ENCODE measurements around the gene PPARG.

Gene PPARG

DNA sequence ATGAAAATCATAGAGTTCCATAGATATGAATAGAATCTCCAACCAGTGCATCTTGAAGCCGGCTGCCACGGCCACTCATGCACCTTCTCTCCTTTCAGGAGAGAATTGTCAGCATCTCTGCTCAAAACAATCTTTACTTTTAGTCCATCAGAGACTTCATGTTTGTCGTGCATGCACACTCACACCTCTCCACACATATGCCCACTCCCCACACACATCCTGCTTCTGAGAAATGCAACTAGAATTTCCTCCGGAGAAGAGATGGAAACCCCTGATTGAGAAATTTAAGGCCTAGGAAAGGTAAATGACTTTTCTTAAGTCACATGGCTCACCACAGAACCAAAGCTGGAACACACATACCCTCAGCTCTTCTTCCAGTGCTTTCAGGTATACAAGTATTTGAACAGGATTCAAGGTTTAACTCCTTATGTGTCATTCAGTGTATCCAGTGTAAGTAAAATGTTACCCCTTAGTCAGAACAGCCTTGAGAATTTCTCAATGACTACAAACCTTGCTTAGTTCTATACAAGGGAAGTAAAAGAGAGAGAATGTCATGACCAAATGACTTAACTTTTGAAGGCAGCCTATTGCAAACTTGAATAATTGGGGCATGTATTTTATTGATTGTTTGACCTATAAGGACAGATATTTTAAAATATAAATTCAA lies 126.3 kb downstream of the PPARG start:
- no peak for DNase-seq (ENCODE audit: low spot score)

- no peak for DNase-seq (ENCODE audit: low spot score)
Measured at GRCh38 chr3:12416731-12417130, 127.9 kb downstream of the PPARG start.

DNA sequence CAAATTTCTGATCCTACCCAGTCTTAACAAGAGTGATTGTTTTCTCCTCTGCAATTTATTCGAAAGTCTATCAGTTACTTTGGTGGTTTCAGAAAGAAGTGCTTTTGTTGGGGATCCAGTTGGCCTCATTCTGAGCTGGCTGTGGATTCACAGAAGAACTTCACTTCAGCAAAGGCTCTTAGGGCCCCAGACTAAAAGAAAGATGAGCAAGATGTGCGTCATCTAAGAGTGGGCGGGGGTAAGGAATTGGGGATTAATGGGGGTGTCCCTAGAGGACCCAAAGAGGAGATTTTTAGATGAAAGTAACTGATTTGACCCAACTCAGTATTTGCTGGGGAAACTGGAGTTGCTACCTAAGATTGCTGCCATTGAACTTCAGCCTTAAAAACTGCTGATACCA lies 131.5 kb downstream of the PPARG start:
- no peak for DNase-seq (ENCODE audit: low spot score)

GRCh38 chr3:12421132-12421531 lies 132.3 kb downstream of the PPARG start:
- DNase-seq (ENCODE audit: low spot score): no peak

DNA sequence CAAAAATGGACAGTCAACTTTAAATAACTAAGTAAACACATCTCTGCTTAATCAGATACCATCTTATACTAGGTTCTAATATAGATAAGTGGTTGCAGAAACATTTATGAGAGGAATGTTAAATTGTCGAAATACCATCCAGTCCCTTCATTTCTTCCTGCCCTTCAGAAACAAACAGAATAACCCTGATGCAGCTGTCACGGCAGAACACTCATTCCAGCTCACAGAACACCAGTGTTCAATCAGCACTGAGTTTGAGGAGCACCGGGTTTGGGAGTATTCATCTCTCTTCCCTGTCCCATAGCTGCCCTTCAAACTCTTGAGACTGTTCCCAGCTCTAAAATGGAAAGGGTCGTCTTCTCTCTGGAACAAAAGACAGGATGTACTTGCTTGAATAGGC lies 134.3 kb downstream of the PPARG start:
- DNase-seq (ENCODE audit: low spot score): no peak

GRCh38 chr3:12423918-12424630 lies 135.2 kb downstream of the PPARG start:
- no peak for DNase-seq (ENCODE audit: low spot score)

- DNase-seq (ENCODE audit: low spot score): no peak
Measured at GRCh38 chr3:12424635-12425319, 135.9 kb downstream of the PPARG start.

DNA sequence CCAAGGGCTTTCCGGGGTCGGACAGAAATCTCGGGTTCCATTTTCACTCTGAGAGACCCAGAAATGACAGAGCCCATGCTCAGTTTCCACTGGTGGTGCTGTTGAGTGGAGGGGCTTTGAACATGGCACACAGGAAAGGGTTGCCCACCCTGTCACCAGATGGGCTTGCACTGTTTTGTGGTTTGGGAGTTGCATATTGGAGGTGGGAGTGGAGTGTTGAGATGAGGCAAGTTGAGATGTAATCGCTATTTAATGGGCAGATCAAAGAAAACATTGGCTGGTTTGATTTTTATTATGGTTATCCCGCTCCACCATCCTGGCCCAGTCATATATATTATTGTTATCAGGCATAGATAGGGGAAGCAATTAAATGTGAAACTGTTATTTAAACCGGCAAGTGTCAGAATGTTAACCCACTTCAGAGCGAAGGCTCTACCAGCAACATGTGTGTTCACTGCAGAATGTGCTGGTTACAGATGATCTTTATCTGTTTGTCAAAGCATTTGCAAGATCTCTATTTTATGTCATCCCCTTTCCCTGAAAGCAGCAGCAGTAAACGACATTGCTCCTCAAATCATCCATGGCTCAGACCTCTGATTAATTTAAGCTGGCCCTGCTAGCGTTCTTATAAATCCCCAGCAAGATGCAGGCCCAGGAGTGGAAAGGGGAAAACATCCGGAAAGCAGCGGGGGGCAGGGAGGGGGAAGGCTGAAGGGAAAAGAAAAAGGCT lies 137.1 kb downstream of the PPARG start:
- no peak for DNase-seq (ENCODE audit: low spot score)

- no peak for DNase-seq (ENCODE audit: low spot score)
Measured at GRCh38 chr3:12427551-12427950, 138.7 kb downstream of the PPARG start.

DNA sequence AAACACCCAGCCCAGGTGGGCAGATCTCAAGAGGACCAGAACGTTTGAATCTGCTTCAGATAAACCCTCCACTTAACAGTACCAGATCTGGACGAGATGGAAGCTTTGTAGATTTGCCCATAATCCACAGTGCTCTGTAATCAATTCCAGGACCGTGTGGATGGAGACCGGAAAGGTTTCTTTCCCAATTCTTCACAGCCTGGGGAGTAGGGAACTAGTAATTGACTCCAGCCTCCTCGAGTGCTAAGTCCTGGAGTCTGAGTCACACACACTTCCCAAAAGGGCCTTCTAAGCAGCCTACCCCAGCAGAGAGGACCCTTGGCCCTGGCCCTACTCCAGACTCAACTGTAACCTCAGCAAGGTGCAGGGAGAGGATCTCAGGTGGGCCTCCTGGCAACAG lies 139.3 kb downstream of the PPARG start:
- no peak for DNase-seq (ENCODE audit: low spot score)

- no peak for DNase-seq (ENCODE audit: low spot score)
Measured at GRCh38 chr3:12430086-12430485, 141.2 kb downstream of the PPARG start.

DNA sequence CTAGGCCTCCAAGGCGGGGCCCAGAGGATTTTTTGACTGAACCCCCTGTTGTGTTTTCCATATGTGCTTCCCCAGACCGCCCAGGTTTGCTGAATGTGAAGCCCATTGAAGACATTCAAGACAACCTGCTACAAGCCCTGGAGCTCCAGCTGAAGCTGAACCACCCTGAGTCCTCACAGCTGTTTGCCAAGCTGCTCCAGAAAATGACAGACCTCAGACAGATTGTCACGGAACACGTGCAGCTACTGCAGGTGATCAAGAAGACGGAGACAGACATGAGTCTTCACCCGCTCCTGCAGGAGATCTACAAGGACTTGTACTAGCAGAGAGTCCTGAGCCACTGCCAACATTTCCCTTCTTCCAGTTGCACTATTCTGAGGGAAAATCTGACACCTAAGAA lies 145.0 kb downstream of the PPARG start:
- no peak for DNase-seq (ENCODE audit: low spot score)

- no peak for DNase-seq (ENCODE audit: low spot score)
Measured at GRCh38 chr3:12436514-12437220, 147.8 kb downstream of the PPARG start.

DNA sequence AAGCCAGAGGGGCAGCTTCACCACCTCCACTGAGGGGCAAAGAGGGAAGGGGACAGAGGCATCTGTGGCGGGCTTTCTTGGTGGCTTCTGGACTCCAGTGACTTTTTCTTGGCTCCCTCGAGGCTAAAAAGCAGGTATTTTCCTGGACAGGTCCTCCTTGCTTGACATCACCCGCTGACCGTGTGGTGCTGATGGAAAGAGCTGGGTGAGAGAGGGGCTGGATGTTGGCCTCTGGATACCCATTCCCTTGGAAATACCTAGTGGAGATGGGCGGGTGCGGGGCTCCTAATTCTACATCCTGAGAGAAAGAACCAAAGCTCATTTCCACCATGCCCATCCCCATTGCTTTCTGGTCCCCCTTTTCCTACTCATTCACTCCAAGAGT lies 148.3 kb downstream of the PPARG start:
- no peak for DNase-seq (ENCODE audit: low spot score)

GRCh38 chr3:12437861-12438260 lies 149.0 kb downstream of the PPARG start:
- no peak for DNase-seq (ENCODE audit: low spot score)

DNA sequence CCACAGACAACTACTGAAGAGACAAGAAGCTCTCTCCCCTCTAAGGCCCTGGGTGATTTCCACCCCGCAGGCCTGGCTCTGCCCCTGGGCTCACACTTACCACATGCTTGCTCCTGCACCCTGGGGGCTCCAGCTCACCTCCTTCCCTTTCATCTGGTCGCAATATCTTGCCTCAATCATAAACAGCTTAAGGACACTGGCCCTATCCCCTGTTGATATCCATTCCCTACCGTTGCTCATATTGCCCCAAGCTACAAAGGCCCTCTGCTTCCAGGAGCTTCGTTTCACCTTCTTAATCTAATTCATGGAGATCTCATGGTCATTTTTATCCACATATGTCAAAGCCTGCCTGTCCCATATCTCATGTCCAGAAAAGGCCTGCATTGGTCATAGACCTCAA lies 149.4 kb downstream of the PPARG start:
- DNase-seq (ENCODE audit: low spot score): no peak

- DNase-seq (ENCODE audit: low spot score): no peak
Measured at GRCh38 chr3:12439161-12439940, 150.5 kb downstream of the PPARG start.

DNA sequence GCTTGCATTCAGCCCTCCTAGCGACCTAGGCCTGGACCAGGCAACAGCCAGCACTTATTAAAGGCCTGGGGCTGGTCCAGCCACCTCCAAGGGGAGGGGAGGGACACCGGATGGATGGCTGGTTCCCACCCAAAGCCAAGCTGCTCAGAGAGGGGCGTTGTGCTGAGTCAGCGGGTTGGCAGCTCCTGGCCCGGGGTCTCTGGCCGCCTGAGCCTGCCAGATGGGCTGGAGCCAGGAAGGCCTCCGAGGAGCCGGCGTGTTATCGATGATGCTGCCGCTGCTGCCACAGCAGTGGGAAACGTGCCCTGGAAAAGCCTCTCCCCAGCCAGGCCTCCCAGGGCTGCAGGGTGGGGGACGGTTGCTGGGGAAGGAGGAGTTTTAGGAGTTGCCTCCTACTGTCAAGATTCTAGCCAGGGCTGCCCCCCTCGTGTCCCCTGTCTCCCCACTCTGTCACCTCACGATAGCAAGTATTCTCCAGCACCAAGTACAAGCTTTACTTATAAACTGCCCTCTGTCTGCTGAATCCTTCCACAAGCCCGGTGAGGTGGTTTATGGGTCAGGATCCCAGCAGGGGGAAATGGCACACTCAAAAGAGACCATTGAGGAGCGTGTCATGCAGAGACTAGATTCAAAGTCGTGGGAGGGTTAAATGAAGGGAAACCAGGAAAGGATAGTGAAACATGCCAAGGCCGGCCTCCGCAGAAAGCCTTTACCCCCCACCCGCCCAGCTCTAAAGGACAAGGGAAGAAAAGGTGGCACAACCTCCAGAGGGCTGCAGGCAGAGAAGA lies 152.3 kb downstream of the PPARG start:
- no peak for DNase-seq (ENCODE audit: low spot score)

GRCh38 chr3:12442654-12443501 lies 154.0 kb downstream of the PPARG start:
- no peak for DNase-seq (ENCODE audit: low spot score)
